B cell (primary cell): Measurements from ENCODE around the gene PGGHG. TPM values are rescaled to one million over a fixed set of nuclear protein-coding genes. Genes with fewer than 3 reads are reported as not detected.

ENCODE experiments used
- ATAC-seq: fragments of 200-7000 bp; cut with Tn5 transposase; one replicate; pipeline ENCODE4 v1.10.0; 2021; ENCODE audit warnings: low read depth, mild to moderate bottlenecking, moderate number of reproducible peaks, moderate library complexity
- CTCF ChIA-PET: fragments of 350-600 bp; sonication (Branson Sonifier 250); formaldehyde crosslinking; loops from one replicate; lab custom pipeline; 2021; ENCODE audit warnings: antibody characterized with exemption, inconsistent platforms; lab: Charles Lee
- POLR2A ChIA-PET: fragments of 350-600 bp; sonication (Branson Sonifier 250); formaldehyde crosslinking; loops from one replicate; lab custom pipeline; 2021; ENCODE audit warnings: antibody characterized with exemption; lab: Charles Lee
- DNase-seq: peaks from one replicate; pipeline ENCODE4 v3.0.0; 2013
- H2AFZ ChIP-seq: 2 replicates; pipeline ENCODE4 v1.6.1; 2012; ENCODE audit warnings: mild to moderate bottlenecking, low read depth, low read length; ENCODE audit not compliant: insufficient read depth, poor library complexity, severe bottlenecking
- H3K27ac ChIP-seq, 2 donors: 1 replicate in 1 of 2; 2 replicates in 1 of 2; pipeline ENCODE4 v1.5.1; 2012 to 2013; ENCODE audit warnings: low read length in 2 of 2, mild to moderate bottlenecking in 2 of 2, moderate library complexity in 1 of 2
- H3K27me3 ChIP-seq, 4 experiments: fragments of 200-600 bp in 1 of 4; sonication (generic) in 1 of 4; replicated peaks in 1 of 4; 1 replicate in 2 of 4; 2 replicates in 2 of 4; pipeline versions ENCODE4 v1.6.1 to v1.7.0; 2013 to 2016; ENCODE audit warnings: low read length in 3 of 4, mild to moderate bottlenecking in 2 of 4, mixed read lengths in 1 of 4, moderate library complexity in 1 of 4; ENCODE audit not compliant: insufficient read depth in 4 of 4, control insufficient read depth in 3 of 4; ENCODE audit errors: control extremely low read depth in 1 of 4
- H3K36me3 ChIP-seq, 2 experiments: replicated peaks in 1 of 2; 1 replicate in 1 of 2; 2 replicates in 1 of 2; pipeline versions ENCODE4 v1.6.1 to v1.7.1; 2013; ENCODE audit warnings: low read length in 1 of 2; ENCODE audit not compliant: insufficient read depth in 2 of 2, control insufficient read depth in 1 of 2; ENCODE audit errors: control extremely low read depth in 1 of 2, extremely low read depth in 1 of 2
- H3K4me1 ChIP-seq, 2 donors: fragments of 200-600 bp in 1 of 2; sonication (generic) in 1 of 2; 1 replicate in 1 of 2; 2 replicates in 1 of 2; pipeline versions ENCODE4 v1.5.1 to v1.6.1; 2013 to 2017; ENCODE audit warnings: low read length in 2 of 2; ENCODE audit not compliant: control insufficient read depth in 2 of 2, insufficient read depth in 2 of 2
- H3K4me2 ChIP-seq: replicated peaks from 2 replicates; pipeline ENCODE3; 2012; ENCODE audit warnings: mild to moderate bottlenecking, low read depth, low read length; ENCODE audit not compliant: poor library complexity, severe bottlenecking
- H3K4me3 ChIP-seq, 5 experiments: fragments of 200-600 bp in 1 of 5; sonication (generic) in 1 of 5; 1 replicate in 3 of 5; 2 replicates in 2 of 5; pipeline versions ENCODE4 v1.5.1 to v1.7.0; 2011 to 2016; ENCODE audit warnings: low read length in 4 of 5, mild to moderate bottlenecking in 4 of 5, low read depth in 2 of 5, control low read depth in 1 of 5, moderate library complexity in 1 of 5; ENCODE audit not compliant: insufficient read depth in 1 of 5; ENCODE audit errors: control extremely low read depth in 1 of 5, extremely low read depth in 1 of 5
- H3K79me2 ChIP-seq: fragments of 200-600 bp; sonication (generic); one replicate; pipeline ENCODE4 v1.6.0; 2016; ENCODE audit warnings: low read length; ENCODE audit not compliant: control insufficient read depth, insufficient read depth
- H3K9ac ChIP-seq: fragments of 200-600 bp; sonication (generic); 2 replicates; pipeline ENCODE4 v1.6.1; 2017; ENCODE audit warnings: mild to moderate bottlenecking, low read length, moderate library complexity
- H3K9me3 ChIP-seq, 3 donors: one replicate each; pipeline versions ENCODE4 v1.6.1 to v1.7.1; 2013; ENCODE audit warnings: low read length in 2 of 3; ENCODE audit not compliant: control insufficient read depth in 2 of 3, insufficient read depth in 1 of 3; ENCODE audit errors: control extremely low read depth in 1 of 3
- H4K20me1 ChIP-seq: 2 replicates; pipeline ENCODE4 v1.6.0; 2012; ENCODE audit warnings: mild to moderate bottlenecking, low read length; ENCODE audit not compliant: insufficient read depth, control insufficient read depth, poor library complexity, severe bottlenecking
- H3K27ac Mint-ChIP-seq: one replicate; pipeline ENCODE4 v1.8.0; 2021; ENCODE audit warnings: mixed read lengths
- H3K27me3 Mint-ChIP-seq: one replicate; pipeline ENCODE4 v1.8.0; 2021; ENCODE audit warnings: mixed read lengths
- H3K4me1 Mint-ChIP-seq: one replicate; pipeline ENCODE4 v1.8.0; 2021; ENCODE audit warnings: mixed read lengths
- H3K4me3 Mint-ChIP-seq: one replicate; pipeline ENCODE4 v1.8.0; 2021; ENCODE audit warnings: mixed read lengths
- H3K9me3 Mint-ChIP-seq: one replicate; pipeline ENCODE4 v1.8.0; 2022; ENCODE audit warnings: mixed read lengths; ENCODE audit not compliant: insufficient read depth
- CTCF ChIP-seq: fragments of 200-600 bp; IDR thresholded peaks from one replicate; pipeline ENCODE4 v1.8.0; 2022; ENCODE audit warnings: antibody characterized with exemption, mild to moderate bottlenecking
- EZH2 ChIP-seq: IDR thresholded peaks from 2 replicates; pipeline ENCODE4 v1.6.1; 2012; ENCODE audit warnings: borderline replicate concordance, low read depth, mild to moderate bottlenecking, moderate library complexity, low read length; ENCODE audit not compliant: insufficient read depth, poor library complexity, severe bottlenecking
- WGBS: methylation state at CpG from one replicate; pipeline ENCODE4 v1.1.5; 2013; ENCODE audit warnings: missing lambda C conversion rate; ENCODE audit not compliant: insufficient coverage; 5-methylcytosine and 5-hydroxymethylcytosine counted together
- intact Hi-C: fragments of 100-400 bp; cut with micrococcal nuclease; formaldehyde crosslinking; loops from one replicate; pipeline ENCODE4 v1.10.0; 2022
- polyA plus RNA-seq: library from polyadenylated mRNA; depleted of rRNA; stranded (reverse); fragments of >200 nt; gene quantifications from 2 replicates; pipeline ENCODE4 v1.2.3, GENCODE V29; 2012
- total RNA-seq, 2 donors: library from RNA; stranded (reverse); fragments of 120-200 nt in 1 of 2; gene quantifications; 1 replicate in 1 of 2; 2 replicates in 1 of 2; pipeline versions ENCODE4 v1.2.3 to v1.2.4, GENCODE V29; 2013 to 2022

PGGHG gene
- total and polyA plus RNA-seq, 2 donors (not counting 1 experiment from before 2014, with no cell fraction given): 159 to 264 TPM

- POLR2A ChIA-PET: no interaction called here
- CTCF ChIA-PET: interaction anchor here (1.5 kb wide), 1 partner anchor 13 kb away, joined by 4 read pairs; no protein-coding TSS in a partner anchor
- no peak for TF ChIP-seq EZH2
- no peak for TF ChIP-seq CTCF
Observed at GRCh38 chr11:334264-334994, 45.5 kb downstream of the PGGHG start.

More at GRCh38 chr11:334264-334994, 45.5 kb downstream of the PGGHG start:
- H3K4me1 Mint-ChIP-seq: peaks cover 27% of the 10 kb centered on the region
- H3K4me3 Mint-ChIP-seq: no peak overlapping the region
- H3K79me2 ChIP-seq: no peaks in the 10 kb centered on the region
- no peak overlapping the region for H3K27ac Mint-ChIP-seq
- no peak overlapping the region for H3K9ac ChIP-seq
- peaks cover 0 to 11% (median 0%) of the 10 kb centered on the region in 3 donors for H3K9me3 ChIP-seq
- DNase-seq (no peak), ATAC-seq (no peak)
- peaks cover 13 to 32% of the 10 kb centered on the region in 2 donors for H3K4me1 ChIP-seq
- no peak overlapping the region for H3K27ac ChIP-seq
- intact Hi-C loops: no loop called here
- H3K9me3 Mint-ChIP-seq: no peaks in the 10 kb centered on the region
- H3K27me3 ChIP-seq: no peaks in the 10 kb centered on the region
- H3K4me3 ChIP-seq: no peak overlapping the region
- H3K36me3 ChIP-seq: no peaks in the 10 kb centered on the region
- no peaks in the 10 kb centered on the region for H4K20me1 ChIP-seq
- WGBS: 91% methylated on average over 15 of the region's 25 CpGs
- H3K27me3 Mint-ChIP-seq: no peaks in the 10 kb centered on the region
- no peak overlapping the region for H3K4me2 ChIP-seq
- no peak overlapping the region for H2AFZ ChIP-seq
